GM12873 (cell line): ENCODE data around the gene C3orf33.
A peak's percentile ranks its signal among the peaks of the same experiment; 100 is the strongest.

Experiments used
- TF ChIP-seq, protein P1 (sequence below): IDR thresholded peaks from 2 replicates; pipeline ENCODE4 v1.5.1; 2012; ENCODE audit warnings: low read depth, mild to moderate bottlenecking, moderate library complexity, low read length, control low read depth; ENCODE audit not compliant: insufficient read depth; ENCODE audit errors: missing control alignments

C3orf33 gene, protein sequence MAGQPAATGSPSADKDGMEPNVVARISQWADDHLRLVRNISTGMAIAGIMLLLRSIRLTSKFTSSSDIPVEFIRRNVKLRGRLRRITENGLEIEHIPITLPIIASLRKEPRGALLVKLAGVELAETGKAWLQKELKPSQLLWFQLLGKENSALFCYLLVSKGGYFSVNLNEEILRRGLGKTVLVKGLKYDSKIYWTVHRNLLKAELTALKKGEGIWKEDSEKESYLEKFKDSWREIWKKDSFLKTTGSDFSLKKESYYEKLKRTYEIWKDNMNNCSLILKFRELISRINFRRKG

DNA sequence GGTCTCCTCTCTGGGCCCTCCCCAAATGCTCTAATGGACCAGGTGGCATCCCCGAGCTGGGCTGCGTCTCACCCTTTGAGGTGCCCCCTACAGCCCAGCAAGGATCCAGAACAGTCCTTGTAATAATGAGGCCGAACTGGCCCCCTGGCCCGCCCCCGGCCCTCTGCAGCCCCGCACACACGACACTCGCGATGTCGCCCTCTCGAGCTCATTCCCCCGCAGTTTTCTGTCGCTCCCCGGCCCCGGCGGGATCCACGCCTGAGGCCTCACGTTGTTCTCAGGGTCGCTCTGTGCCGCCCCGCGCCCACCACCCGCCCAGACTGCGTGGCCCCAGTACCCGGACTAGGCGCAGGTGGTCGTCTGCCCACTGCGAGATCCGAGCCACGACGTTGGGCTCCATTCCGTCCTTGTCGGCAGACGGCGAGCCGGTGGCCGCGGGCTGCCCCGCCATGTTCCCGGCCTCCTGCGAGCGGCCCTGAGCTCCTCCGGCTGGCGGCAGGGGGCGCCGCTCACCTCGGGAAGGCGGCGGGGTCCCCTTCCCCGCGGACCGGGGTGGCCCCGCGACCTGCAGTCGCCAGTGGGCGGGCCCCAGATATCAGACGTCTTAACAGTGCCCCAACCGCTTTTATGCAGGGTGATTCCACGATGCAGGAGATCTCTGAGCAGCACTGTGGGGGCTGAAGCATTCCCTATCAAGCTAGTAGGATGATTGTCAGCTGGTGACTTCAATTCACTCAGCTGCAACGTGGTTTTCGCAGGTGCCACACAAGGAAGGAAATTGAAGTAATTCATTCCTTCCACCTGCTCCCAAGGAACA lies at the start of gene C3orf33:
TSS of gene C3orf33 (minus strand) at position 477 of the 817 bp plus-strand sequence. CDS start at position 451, 26 bp downstream.
- TF ChIP-seq, protein P1, sequence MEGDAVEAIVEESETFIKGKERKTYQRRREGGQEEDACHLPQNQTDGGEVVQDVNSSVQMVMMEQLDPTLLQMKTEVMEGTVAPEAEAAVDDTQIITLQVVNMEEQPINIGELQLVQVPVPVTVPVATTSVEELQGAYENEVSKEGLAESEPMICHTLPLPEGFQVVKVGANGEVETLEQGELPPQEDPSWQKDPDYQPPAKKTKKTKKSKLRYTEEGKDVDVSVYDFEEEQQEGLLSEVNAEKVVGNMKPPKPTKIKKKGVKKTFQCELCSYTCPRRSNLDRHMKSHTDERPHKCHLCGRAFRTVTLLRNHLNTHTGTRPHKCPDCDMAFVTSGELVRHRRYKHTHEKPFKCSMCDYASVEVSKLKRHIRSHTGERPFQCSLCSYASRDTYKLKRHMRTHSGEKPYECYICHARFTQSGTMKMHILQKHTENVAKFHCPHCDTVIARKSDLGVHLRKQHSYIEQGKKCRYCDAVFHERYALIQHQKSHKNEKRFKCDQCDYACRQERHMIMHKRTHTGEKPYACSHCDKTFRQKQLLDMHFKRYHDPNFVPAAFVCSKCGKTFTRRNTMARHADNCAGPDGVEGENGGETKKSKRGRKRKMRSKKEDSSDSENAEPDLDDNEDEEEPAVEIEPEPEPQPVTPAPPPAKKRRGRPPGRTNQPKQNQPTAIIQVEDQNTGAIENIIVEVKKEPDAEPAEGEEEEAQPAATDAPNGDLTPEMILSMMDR: peak; percentile 89

DNA sequence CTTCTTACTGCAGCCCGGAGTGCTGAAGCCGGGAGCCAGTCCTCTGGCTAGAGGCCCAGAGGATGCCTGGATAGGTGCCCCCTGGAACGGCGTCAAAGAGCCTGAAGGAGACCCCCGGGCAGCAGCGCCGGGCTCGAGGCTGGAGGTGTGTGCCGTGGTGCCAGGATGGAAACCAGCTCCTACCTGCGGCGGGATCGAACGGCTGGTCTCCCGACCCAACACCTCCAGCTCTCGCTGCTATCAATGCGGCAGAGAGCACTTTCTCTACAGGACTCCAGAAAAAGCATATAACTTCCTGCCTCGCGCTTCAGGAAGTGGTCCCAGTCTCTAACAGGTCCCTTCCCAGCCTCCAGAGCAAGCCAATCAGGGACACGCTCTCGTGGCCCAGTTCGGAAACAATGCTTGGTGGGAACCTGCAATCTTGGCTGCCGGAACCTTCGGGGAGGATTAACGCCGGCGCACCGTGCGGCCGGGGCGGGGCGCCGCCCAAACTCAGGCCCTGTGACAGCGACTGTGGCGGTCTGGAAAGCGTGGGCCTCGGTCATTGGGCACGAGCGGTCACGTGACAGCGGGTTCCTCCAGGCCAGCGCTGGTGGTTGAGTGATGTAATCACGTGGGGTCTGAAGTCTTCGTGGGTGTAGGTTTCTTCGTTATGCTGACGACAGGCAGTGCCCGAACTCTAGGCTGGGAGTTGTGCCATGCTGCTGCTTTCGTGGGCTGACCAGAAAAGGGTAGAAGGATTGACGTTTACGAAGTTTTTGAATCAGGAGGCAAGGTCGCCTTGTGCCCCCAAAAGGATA lies 48.3 kb upstream of the C3orf33 start, which contains the start of gene SLC33A1:
TSS of gene SLC33A1 (minus strand) at position 287 of the 800 bp plus-strand sequence. CDS start 430 bp downstream, outside the sequence.
- TF ChIP-seq, protein P1: no peak

DNA sequence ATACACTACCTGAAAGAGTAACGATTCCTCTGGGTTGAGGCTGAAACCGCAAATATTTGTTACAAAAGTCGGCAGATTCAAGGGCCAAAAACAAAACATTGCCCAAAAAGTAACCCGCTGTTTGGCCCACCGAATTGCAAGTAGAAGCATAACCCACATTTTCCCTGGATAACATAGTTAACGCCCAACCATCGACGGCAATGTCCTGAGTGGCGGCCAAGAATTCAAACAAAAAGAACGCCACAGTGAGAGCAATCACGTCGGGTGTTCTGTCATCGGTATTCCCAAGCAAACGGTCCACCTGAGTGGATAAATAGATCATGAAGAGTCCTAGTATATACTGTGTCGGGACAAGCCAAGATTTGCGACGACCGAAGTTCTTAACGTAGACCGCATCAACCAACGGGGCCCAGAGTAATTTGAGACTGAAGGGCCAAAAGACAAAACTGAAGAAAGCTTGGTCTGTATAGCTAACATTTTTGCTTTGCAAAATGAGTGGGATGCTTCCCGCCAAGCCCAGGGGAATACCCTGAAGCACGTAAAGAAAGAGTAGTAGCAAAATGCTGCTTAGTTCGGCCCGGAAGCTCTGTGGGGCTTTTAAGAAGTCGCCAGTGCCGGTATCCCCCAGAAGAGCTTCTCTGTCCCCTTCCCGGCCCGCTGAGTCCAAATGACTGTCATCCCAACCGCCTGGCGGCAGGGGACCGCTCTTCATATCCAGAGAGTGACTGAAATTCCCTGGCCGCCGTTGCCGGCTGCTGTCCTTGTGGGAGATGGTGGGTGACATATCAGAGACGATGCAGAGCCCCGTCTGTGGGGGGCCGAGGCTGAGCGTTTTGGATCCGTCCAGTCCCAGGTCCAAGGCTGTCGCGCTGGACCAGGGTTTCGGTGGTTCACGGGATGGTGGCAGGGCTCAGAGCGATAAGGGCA lies 47.4 kb upstream of the C3orf33 start:
- TF ChIP-seq, protein P1: peak; percentile 15

DNA sequence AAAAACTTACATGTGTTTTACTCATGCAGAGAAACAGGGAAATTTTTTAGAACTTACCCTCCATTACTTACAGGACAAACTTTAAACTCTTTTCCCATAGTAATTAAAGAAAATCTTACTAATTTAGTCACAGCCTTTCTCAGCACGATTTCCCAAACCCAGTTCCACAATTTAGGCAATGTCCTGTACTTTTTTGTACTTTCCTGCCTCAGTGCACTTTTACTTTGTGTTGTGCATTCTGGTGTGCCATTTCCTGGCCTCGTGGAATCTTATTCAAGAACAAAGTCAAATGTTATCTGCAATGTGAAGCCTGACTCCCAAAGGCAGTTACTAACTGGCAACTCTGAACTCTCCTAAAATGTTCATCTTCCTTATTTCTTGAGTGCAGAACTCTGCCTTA lies 46.3 kb upstream of the C3orf33 start:
- TF ChIP-seq, protein P1: no peak

DNA sequence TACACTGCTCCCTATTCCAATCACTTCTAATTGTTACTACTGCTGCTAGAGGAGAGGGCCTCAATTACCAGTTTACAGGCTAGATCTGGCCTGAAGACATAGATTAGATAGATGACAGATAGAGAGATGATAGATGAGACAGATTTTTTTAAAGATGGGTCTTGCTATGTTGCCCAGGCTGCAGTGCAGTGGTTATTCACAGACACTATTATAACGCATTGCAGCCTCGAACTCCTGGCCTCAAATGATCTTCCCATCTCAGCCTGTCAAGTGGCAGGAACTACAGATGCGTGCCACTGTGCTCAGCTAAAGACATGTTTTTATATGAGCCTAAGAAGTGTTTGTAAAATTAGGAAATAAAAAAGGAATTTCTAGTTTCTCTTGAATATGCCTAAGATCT lies 41.9 kb upstream of the C3orf33 start:
- TF ChIP-seq, protein P1: no peak

DNA sequence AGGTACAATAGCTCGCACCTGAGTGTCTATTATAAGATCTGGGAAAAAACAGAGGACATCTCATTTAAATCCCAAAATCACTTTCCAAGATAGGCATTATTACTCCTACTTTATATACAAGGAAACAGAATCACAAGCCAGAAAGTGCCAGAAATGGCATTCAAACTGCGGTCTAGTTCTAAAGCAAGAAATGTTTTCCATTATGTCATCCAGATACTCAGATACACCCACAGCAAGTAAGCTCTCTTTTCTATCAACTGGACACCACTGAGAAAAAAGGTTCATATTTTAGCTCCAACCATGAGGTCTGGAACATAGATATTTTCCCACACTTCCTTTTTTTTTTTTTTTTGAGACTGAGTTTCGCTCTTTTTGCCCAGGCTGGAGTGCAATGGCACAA lies 40.0 kb upstream of the C3orf33 start:
- TF ChIP-seq, protein P1: no peak
